ENCODE data around the gene PRKCA. TPM values are rescaled to one million over a fixed set of nuclear protein-coding genes. Genes with fewer than 3 reads are reported as not detected.

PRKCA gene
- total RNA-seq, 4 donors from 2014 or later: 26.0 to 89.0 (median 32.8) TPM

DNA sequence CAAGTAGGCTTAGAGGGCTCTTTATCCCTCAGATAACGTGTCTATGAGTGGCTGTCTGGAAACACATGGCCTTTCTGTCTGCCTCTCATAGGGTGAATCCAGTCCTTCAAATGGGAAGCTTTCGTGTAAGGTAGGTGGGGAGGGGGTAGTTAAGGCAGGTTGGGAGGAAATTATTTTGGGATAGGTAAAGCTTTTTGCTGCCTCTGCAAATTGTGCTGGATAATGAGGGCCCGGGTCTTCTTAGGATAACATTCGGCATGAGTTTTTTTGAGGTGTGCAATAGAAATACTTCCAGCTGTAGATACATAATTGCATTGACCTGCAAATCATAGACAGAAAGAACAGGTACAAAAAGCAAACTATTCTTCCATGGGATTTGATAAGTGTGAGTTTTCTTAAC is 189.7 kb downstream of the PRKCA start:
- 94% methylated on average over 4 of the region's 4 CpGs; no CpG with 5 or more reads in 1 of the 2 donors for WGBS, 2 donors (ENCODE audit: low coverage in 1 of 2)
- Histone ChIP-seq H3K27me3 (no peaks in the 10 kb centered on the region), H3K27ac (no peak overlapping the region), H3K4me3 (no peak overlapping the region), H3K4me1 (no peaks in the 10 kb centered on the region), H3K9me3 (no peaks in the 10 kb centered on the region), H3K36me3 (no peaks in the 10 kb centered on the region)
- ATAC-seq: no peak
- TF ChIP-seq POLR2AphosphoS5 (IDR thresholded peaks at IDR 0.05): no peak
- no peak for TF ChIP-seq EP300 (IDR thresholded peaks at IDR 0.05)
- TF ChIP-seq, protein P1, sequence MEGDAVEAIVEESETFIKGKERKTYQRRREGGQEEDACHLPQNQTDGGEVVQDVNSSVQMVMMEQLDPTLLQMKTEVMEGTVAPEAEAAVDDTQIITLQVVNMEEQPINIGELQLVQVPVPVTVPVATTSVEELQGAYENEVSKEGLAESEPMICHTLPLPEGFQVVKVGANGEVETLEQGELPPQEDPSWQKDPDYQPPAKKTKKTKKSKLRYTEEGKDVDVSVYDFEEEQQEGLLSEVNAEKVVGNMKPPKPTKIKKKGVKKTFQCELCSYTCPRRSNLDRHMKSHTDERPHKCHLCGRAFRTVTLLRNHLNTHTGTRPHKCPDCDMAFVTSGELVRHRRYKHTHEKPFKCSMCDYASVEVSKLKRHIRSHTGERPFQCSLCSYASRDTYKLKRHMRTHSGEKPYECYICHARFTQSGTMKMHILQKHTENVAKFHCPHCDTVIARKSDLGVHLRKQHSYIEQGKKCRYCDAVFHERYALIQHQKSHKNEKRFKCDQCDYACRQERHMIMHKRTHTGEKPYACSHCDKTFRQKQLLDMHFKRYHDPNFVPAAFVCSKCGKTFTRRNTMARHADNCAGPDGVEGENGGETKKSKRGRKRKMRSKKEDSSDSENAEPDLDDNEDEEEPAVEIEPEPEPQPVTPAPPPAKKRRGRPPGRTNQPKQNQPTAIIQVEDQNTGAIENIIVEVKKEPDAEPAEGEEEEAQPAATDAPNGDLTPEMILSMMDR (IDR thresholded peaks at IDR 0.05): no peak
- no peak for TF ChIP-seq POLR2A (IDR thresholded peaks at IDR 0.05)

DNA sequence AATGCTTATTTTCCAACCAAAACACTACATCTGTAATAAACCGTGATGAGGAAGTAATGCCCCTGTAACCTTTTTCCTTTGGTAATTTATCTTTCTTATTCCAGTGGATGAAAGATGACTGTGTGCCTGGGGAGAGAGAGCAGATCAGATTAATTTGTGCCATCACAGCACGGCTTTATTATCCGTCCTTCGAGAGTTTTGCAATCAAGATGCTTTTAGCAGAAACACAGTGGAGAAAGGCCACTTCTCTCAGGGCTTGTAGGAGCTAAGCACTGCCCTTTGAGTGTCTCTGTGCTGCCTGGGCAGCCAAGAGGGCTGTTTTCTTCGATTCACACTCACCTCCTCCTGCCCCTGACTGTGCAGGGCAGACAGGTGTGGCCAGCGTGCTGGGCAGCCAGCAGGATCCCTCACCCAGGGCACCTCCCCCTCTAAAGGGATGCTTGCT is 190.2 kb downstream of the PRKCA start:
- no peak overlapping the region for H3K27ac ChIP-seq
- ATAC-seq: no peak
- TF ChIP-seq, protein P1 (IDR thresholded peaks at IDR 0.05): no peak
- TF ChIP-seq EP300 (IDR thresholded peaks at IDR 0.05) (no peak), POLR2A (IDR thresholded peaks at IDR 0.05) (no peak), POLR2AphosphoS5 (IDR thresholded peaks at IDR 0.05) (no peak)
- H3K9me3 ChIP-seq: no peaks in the 10 kb centered on the region
- no peaks in the 10 kb centered on the region for H3K36me3 ChIP-seq
- no peaks in the 10 kb centered on the region for H3K4me1 ChIP-seq
- H3K27me3 ChIP-seq: no peaks in the 10 kb centered on the region
- 64 to 96% methylated on average over 3 to 6 of the region's 6 CpGs for WGBS, 2 donors (ENCODE audit: low coverage in 1 of 2)
- H3K4me3 ChIP-seq: no peak overlapping the region

DNA sequence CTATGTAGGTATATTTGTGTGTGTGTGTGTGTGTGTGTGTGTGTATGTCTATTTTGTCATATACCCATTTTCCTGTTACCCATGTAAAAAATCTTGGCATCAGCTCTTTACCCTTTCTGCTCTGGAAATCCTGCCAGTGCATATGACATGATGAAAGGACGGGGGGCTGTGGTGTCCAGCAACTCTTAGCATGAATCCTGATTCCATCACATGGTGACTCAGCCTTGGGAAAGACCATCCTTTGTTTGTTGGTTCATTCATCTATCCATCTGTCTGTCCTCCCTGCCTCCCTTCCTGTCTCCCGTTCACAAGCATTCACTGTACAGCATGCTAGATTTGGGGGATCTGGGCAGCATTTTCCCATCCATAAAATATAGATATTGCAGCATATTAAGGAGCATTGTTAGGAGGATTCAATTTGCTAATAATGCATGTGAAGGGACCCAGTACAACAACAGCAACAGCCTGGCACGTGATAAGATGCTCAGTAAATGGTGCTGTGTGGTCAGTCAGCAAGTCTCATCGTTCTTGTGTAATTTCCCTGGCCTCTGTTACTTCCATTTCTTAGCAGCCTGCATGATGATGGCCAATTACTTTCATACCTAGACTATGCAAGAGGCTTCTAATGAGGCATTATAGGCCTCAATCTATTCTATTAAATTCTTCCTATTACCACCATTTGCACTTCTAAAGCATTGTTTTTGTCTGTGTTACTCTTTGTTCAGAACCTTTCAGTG is 191.0 kb downstream of the PRKCA start:
- Histone ChIP-seq H3K4me1 (no peaks in the 10 kb centered on the region), H3K27ac (no peak overlapping the region), H3K36me3 (no peaks in the 10 kb centered on the region), H3K9me3 (no peaks in the 10 kb centered on the region), H3K27me3 (no peaks in the 10 kb centered on the region), H3K4me3 (no peak overlapping the region)
- no peak for ATAC-seq
- WGBS, 2 donors (ENCODE audit: low coverage in 1 of 2): 53 to 61% methylated on average over 3 to 4 of the region's 4 CpGs
- TF ChIP-seq POLR2AphosphoS5 (IDR thresholded peaks at IDR 0.05): no peak
- no peak for TF ChIP-seq POLR2A (IDR thresholded peaks at IDR 0.05)
- TF ChIP-seq, protein P1 (IDR thresholded peaks at IDR 0.05): no peak
- no peak for TF ChIP-seq EP300 (IDR thresholded peaks at IDR 0.05)

DNA sequence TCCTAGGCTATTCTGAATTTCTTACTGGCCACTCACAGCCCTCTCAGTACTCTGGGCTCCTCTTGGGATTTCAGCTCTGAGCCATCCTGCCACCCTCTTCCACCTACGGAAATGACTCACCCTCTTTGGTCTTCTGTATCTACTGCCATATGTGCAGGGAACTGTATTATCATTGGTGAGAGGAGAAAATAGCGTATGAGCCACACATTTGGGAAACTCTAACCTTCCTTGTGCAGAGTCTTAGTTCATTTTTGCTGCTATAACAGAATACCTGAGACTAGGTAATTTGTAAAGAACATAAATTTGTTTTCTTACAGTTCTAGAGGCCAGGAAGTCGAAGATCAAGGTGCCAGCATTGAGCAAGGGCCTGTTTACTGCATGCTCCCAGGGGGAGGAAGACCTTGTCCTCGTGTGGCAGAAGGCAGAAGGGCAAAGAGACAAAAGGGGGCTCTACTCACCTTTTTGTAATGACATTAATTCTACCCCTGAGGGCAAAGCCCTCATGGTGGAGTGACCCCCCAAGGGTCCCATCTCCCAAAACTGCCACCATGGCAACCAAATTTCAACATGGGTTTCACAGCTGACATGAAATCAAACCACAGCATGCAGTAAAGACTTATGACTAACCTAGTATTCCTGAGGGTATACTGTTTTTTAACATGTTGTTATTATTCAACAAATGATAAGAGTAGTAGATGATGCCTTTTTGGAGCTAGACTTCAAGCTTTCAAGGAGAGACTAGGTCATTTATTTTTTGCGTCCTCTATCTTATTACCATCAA is 191.8 kb downstream of the PRKCA start:
- H3K4me1 ChIP-seq: no peaks in the 10 kb centered on the region
- TF ChIP-seq POLR2A (IDR thresholded peaks at IDR 0.05): no peak
- no peak for TF ChIP-seq POLR2AphosphoS5 (IDR thresholded peaks at IDR 0.05)
- TF ChIP-seq EP300 (IDR thresholded peaks at IDR 0.05): no peak
- TF ChIP-seq, protein P1 (IDR thresholded peaks at IDR 0.05): no peak
- no peak overlapping the region for H3K4me3 ChIP-seq
- no peak for ATAC-seq
- no peaks in the 10 kb centered on the region for H3K27me3 ChIP-seq
- H3K9me3 ChIP-seq: no peaks in the 10 kb centered on the region
- H3K27ac ChIP-seq: no peak overlapping the region
- 83 to 89% methylated on average over 1 to 4 of the region's 5 CpGs for WGBS, 2 donors (ENCODE audit: low coverage in 1 of 2)
- H3K36me3 ChIP-seq: no peaks in the 10 kb centered on the region

Data from gastroesophageal sphincter (tissue), 4 donors.